GM21737 (cell line): ENCODE measurements around the gene ATG2A.

ENCODE experiments used
- ATAC-seq: cut with Tn5 transposase; IDR thresholded peaks from one replicate; pipeline ENCODE4 v1.9.1; 2021; ENCODE audit warnings: mild to moderate bottlenecking, moderate library complexity; ENCODE audit not compliant: unreplicated experiment

Gene ATG2A

GRCh38 chr11:64925536-64926436 lies 8.8 kb upstream of the ATG2A start:
- ATAC-seq = no peak

- no peak for ATAC-seq
These were observed 7.9 kb upstream of the ATG2A start for GRCh38 chr11:64924910-64925284.

- ATAC-seq = peak; percentile 74
These were observed 7.2 kb upstream of the ATG2A start, which contains the start of gene PPP2R5B for GRCh38 chr11:64923944-64924909. TSS of gene PPP2R5B (plus strand) at chr11:64924689. CDS start at chr11:64925735, 1,046 bp downstream.

- ATAC-seq = no peak
These were observed 6.2 kb upstream of the ATG2A start for GRCh38 chr11:64923151-64923661.

GRCh38 chr11:64921384-64921783 lies 4.4 kb upstream of the ATG2A start:
- ATAC-seq = no peak

- ATAC-seq = no peak
These were observed 3.1 kb upstream of the ATG2A start for GRCh38 chr11:64920124-64920523.

GRCh38 chr11:64919627-64920026 lies 2.6 kb upstream of the ATG2A start:
- no peak for ATAC-seq

- ATAC-seq = no peak
These were observed 1.0 kb upstream of the ATG2A start for GRCh38 chr11:64918017-64918416.

GRCh38 chr11:64917663-64917995 lies 620 bp upstream of the ATG2A start:
- no peak for ATAC-seq

GRCh38 chr11:64916040-64916774 lies 802 bp downstream of the ATG2A start:
- no peak for ATAC-seq

- no peak for ATAC-seq
These were observed 1.6 kb downstream of the ATG2A start for GRCh38 chr11:64915376-64915887.

- ATAC-seq = no peak
These were observed 2.9 kb downstream of the ATG2A start for GRCh38 chr11:64914123-64914522.

GRCh38 chr11:64913171-64913727 lies 3.8 kb downstream of the ATG2A start:
- ATAC-seq = no peak

GRCh38 chr11:64911689-64912088 lies 5.3 kb downstream of the ATG2A start:
- no peak for ATAC-seq

- no peak for ATAC-seq
These were observed 5.9 kb downstream of the ATG2A start for GRCh38 chr11:64911142-64911541.

- no peak for ATAC-seq
These were observed 6.4 kb downstream of the ATG2A start for GRCh38 chr11:64910451-64911093.

- ATAC-seq = no peak
These were observed 7.2 kb downstream of the ATG2A start for GRCh38 chr11:64909653-64910343.

- ATAC-seq = no peak
These were observed 8.2 kb downstream of the ATG2A start for GRCh38 chr11:64908766-64909165.

GRCh38 chr11:64906314-64906635 lies 10.7 kb downstream of the ATG2A start:
- ATAC-seq = no peak
